Inflammatory macrophage (primary cell): ENCODE results near the gene FHAD1.
A peak's percentile ranks its signal among the peaks of the same experiment; 100 is the strongest.

ENCODE experiments used
- DNase-seq, 2 donors: peaks; one replicate each; pipeline ENCODE4 v3.0.0-alpha.2; 2020 to 2022

FHAD1 gene

GRCh38 chr1:15328351-15329103 lies 81.5 kb downstream of the FHAD1 start:
- DNase-seq, result peak; percentile 73 to 82

GRCh38 chr1:15329104-15329820 lies 82.2 kb downstream of the FHAD1 start:
- peak; percentile 58 to 77 for DNase-seq

- DNase-seq, result no peak
Observed at GRCh38 chr1:15330028-15330427, 83.0 kb downstream of the FHAD1 start.

- no peak for DNase-seq
Observed at GRCh38 chr1:15331180-15331579, 84.2 kb downstream of the FHAD1 start.

GRCh38 chr1:15331734-15332133 lies 84.7 kb downstream of the FHAD1 start:
- DNase-seq, result no peak

GRCh38 chr1:15332525-15332924 lies 85.5 kb downstream of the FHAD1 start:
- DNase-seq, result no peak

- DNase-seq, result peak; percentile 24 to 51
Observed at GRCh38 chr1:15332952-15333715, 86.1 kb downstream of the FHAD1 start.

- DNase-seq, result no peak
Observed at GRCh38 chr1:15334995-15335394, 88.0 kb downstream of the FHAD1 start.

DNA sequence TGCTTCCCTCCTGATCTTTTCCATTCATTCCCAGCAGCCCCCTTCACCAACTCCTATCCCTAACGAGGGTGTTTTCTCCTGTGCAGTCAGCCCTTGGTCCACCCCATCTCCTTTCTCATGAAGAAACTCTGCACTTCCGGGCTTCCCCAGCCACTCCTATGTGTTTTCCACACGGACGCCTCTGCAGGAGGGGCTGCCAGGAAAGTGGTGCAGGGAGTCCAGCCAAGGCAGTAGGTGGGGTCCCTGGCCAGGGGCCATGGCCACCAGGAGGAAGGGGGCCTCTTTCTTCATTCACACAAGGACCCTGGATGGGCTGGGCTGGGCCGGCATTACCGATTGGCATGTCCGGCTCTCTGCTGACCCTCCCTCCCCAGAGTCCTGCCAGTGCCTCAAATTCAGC lies 89.8 kb downstream of the FHAD1 start:
- no peak for DNase-seq

- peak; percentile 22 to 64 for DNase-seq
Observed at GRCh38 chr1:15337656-15338402, 90.8 kb downstream of the FHAD1 start.

DNA sequence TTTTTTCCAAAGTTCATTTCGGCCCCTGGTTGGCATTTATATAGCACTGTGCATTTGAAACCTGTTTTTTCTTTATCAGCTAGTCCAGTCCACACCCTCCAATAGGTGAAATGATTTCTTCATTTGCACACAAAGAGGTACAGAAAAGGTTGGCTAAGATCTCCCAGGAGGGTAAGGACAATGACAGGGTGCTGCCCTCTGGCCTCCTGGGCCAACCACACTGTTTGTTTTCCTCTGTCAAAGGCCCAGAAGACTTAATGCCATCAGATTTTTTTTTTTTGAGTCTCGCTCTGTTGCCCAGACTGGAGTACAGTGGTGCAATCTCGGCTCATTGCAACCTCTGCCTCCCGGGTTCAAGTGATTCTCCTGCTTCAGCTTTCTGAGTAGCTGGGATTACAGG lies 92.5 kb downstream of the FHAD1 start:
- DNase-seq, result no peak

GRCh38 chr1:15341228-15341627 lies 94.2 kb downstream of the FHAD1 start:
- no peak for DNase-seq

GRCh38 chr1:15341634-15342407 lies 94.8 kb downstream of the FHAD1 start:
- DNase-seq, result peak; percentile 68 to 80

- DNase-seq, result no peak
Observed at GRCh38 chr1:15342408-15342967, 95.5 kb downstream of the FHAD1 start.

- DNase-seq, result no peak
Observed at GRCh38 chr1:15343099-15343498, 96.1 kb downstream of the FHAD1 start.

GRCh38 chr1:15343729-15344128 lies 96.7 kb downstream of the FHAD1 start:
- DNase-seq, result peak in 1 of 2 donors; percentile 27

- no peak for DNase-seq
Observed at GRCh38 chr1:15344380-15344779, 97.4 kb downstream of the FHAD1 start.

GRCh38 chr1:15344800-15345704 lies 98.0 kb downstream of the FHAD1 start:
- DNase-seq, result peak in 1 of 2 donors; percentile 20

DNA sequence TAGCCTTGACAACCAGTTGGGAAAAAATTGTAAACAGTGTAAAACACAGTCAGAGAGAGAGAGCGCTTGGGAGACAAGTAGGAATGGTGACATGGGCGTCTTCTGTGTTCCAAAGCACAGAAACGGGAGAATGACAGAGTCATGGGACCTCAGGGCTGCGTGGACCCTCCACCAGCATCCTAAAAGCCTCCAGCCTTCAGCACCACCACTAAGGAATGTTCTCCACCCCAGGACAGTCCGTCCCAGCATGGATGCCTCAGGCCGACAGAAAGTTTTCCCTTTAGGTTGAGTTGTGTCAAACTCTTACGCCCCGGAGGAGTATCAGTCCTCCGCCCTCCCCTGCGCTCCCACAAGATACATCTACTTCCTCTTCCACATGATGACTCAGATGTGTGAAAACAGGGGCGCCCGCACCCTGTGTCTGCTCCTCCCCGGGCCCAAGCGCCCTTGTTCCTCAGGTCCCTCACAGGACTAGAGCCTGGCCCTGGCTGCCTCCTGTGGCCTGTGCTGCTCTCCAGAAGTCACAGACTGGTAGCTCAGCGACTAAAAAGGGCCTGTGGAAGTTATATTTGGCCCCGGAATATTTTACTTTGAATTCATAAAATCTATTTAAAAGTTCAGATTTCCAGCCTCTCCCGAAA lies 98.8 kb downstream of the FHAD1 start:
- peak; percentile 92 to 93 for DNase-seq
